Raji (cell line): Measurements from ENCODE around the gene C4BPB.
A peak's percentile ranks its signal among the peaks of the same experiment; 100 is the strongest.

Source experiments
- POLR2A ChIP-seq: IDR thresholded peaks from 2 replicates; pipeline ENCODE4 v1.6.1; 2011; ENCODE audit warnings: low read depth, low read length, control low read depth; ENCODE audit not compliant: insufficient read depth

C4BPB gene

GRCh38 chr1:207088701-207089626, at the start of gene C4BPB:
Gene C4BPB (plus strand): TSS chr1:207088860. CDS start chr1:207089532, 672 bp downstream.
- TF ChIP-seq POLR2A, result no peak

GRCh38 chr1:207039380-207040180, 49.1 kb upstream of the C4BPB start:
- no peak for TF ChIP-seq POLR2A

GRCh38 chr1:207040181-207040533, 48.5 kb upstream of the C4BPB start:
- TF ChIP-seq POLR2A, result no peak

GRCh38 chr1:207045453-207045852, 43.2 kb upstream of the C4BPB start:
- no peak for TF ChIP-seq POLR2A

- no peak for TF ChIP-seq POLR2A
Observed at GRCh38 chr1:207047505-207047904, 41.2 kb upstream of the C4BPB start.

- no peak for TF ChIP-seq POLR2A
Observed at GRCh38 chr1:207048041-207048440, 40.6 kb upstream of the C4BPB start.

GRCh38 chr1:207049054-207049453, 39.6 kb upstream of the C4BPB start:
- no peak for TF ChIP-seq POLR2A

GRCh38 chr1:207049514-207049913, 39.1 kb upstream of the C4BPB start:
- no peak for TF ChIP-seq POLR2A

- TF ChIP-seq POLR2A, result no peak
Observed at GRCh38 chr1:207049974-207050391, 38.7 kb upstream of the C4BPB start.

- TF ChIP-seq POLR2A, result peak; percentile 73
Observed at GRCh38 chr1:207050480-207051190, 38.0 kb upstream of the C4BPB start.

- TF ChIP-seq POLR2A, result no peak
Observed at GRCh38 chr1:207051191-207051943, 37.3 kb upstream of the C4BPB start, which contains the start of gene YOD1. Gene YOD1 (minus strand): TSS chr1:207051208. CDS start chr1:207051030, 178 bp downstream.

GRCh38 chr1:207052911-207053769, 35.5 kb upstream of the C4BPB start, which contains the start of gene PFKFB2:
Gene PFKFB2 (plus strand): TSS chr1:207053275. CDS start chr1:207054718, 1,443 bp downstream.
- TF ChIP-seq POLR2A, result peak; percentile 74

- TF ChIP-seq POLR2A, result no peak
Observed at GRCh38 chr1:207054491-207054890, 34.2 kb upstream of the C4BPB start.
